Stimulated activated CD8-positive, alpha-beta memory T cell treated with anti-CD3 and anti-CD28 coated beads, Interleukin-12 subunit alpha, Interleukin-12 subunit beta, amount 100 ng/mL, for 24 hours (primary cell): Measurements from ENCODE around the gene CDH3.
"Not testable (repeated sequence)": the region's sequence is repeated elsewhere in the genome, so short reads cannot be mapped to it uniquely, and the experiment has no call there.

ENCODE experiments used
- DNase-seq: peaks from one replicate; pipeline ENCODE4 v3.0.0-alpha.2; 2020; ENCODE audit errors: extremely low read depth

The CDH3 gene

GRCh38 chr16:68704232-68704867 is 59.2 kb downstream of the CDH3 start:
- peak; percentile 22 for DNase-seq

- no peak for DNase-seq
These were observed 62.4 kb downstream of the CDH3 start for GRCh38 chr16:68707340-68708152.

- no peak for DNase-seq
These were observed 65.1 kb downstream of the CDH3 start for GRCh38 chr16:68710211-68710610.

GRCh38 chr16:68711421-68712139 is 66.5 kb downstream of the CDH3 start:
- no peak for DNase-seq

GRCh38 chr16:68713361-68713760 is 68.3 kb downstream of the CDH3 start:
- no peak for DNase-seq

GRCh38 chr16:68715471-68715870 is 70.4 kb downstream of the CDH3 start:
- no peak for DNase-seq

- DNase-seq: not testable (repeated sequence)
These were observed 71.4 kb downstream of the CDH3 start for GRCh38 chr16:68716516-68716915.

- DNase-seq: no peak
These were observed 72.6 kb downstream of the CDH3 start for GRCh38 chr16:68717684-68718083.

- DNase-seq: no peak
These were observed 73.5 kb downstream of the CDH3 start for GRCh38 chr16:68718590-68718989.

- no peak for DNase-seq
These were observed 74.9 kb downstream of the CDH3 start for GRCh38 chr16:68719993-68720489.

GRCh38 chr16:68722119-68723024 is 77.3 kb downstream of the CDH3 start:
- DNase-seq: no peak

GRCh38 chr16:68724797-68725196 is 79.7 kb downstream of the CDH3 start:
- DNase-seq: no peak

GRCh38 chr16:68728523-68728922 is 83.4 kb downstream of the CDH3 start:
- DNase-seq: no peak

- DNase-seq: no peak
These were observed 86.5 kb downstream of the CDH3 start for GRCh38 chr16:68731637-68732036.

- DNase-seq: no peak
These were observed 87.1 kb downstream of the CDH3 start for GRCh38 chr16:68732042-68732680.

GRCh38 chr16:68732741-68733399 is 87.8 kb downstream of the CDH3 start:
- DNase-seq: no peak

GRCh38 chr16:68733570-68733969 is 88.5 kb downstream of the CDH3 start:
- no peak for DNase-seq

- DNase-seq: no peak
These were observed 89.7 kb downstream of the CDH3 start for GRCh38 chr16:68734782-68735181.

- no peak for DNase-seq
These were observed 91.5 kb downstream of the CDH3 start for GRCh38 chr16:68736561-68736960.

- no peak for DNase-seq
These were observed 92.1 kb downstream of the CDH3 start, which contains the start of gene CDH1 for GRCh38 chr16:68737046-68737729. Gene CDH1 (plus strand): TSS chr16:68737292. CDS start chr16:68737416, 124 bp downstream.
